ENCODE results near the gene VTI1A. TPM values are rescaled to one million over a fixed set of nuclear protein-coding genes. Genes with fewer than 3 reads are reported as not detected.

Gene VTI1A
- total and polyA plus RNA-seq, 9 of the 15 experiments (the other 6 are each of a cell fraction or from before 2014, with no cell fraction given) = 9.3 to 21.4 (median 16.0) TPM

GRCh38 chr10:112663234-112664125 lies 216.5 kb downstream of the VTI1A start:
- POLR2A ChIA-PET = interaction anchor here (0.5 kb wide), 1 partner anchor 119 kb away, joined by 3 read pairs; no protein-coding TSS in a partner anchor

More at GRCh38 chr10:112663234-112664125, 216.5 kb downstream of the VTI1A start:
- DNase-seq (ENCODE audit: extremely low read depth in 1 of 4, low spot score in 3 of 4) = no peak
- Histone ChIP-seq H3K79me2 (ENCODE audit: control insufficient read depth, insufficient read depth, low read length) (no peaks in the 10 kb centered on the region), H3K9me1 (ENCODE audit: control insufficient read depth, insufficient read depth, low read length) (no peaks in the 10 kb centered on the region), H3K4me3 (no peak overlapping the region), H3K27me3 (ENCODE audit: control insufficient read depth in 2 of 2, insufficient read depth in 2 of 2, low read length in 2 of 2) (no peaks in the 10 kb centered on the region), H3K27ac (ENCODE audit: extremely low read depth, low read depth, low read length) (no peak overlapping the region), H3K36me3 (ENCODE audit: control insufficient read depth, insufficient read depth, low read length) (no peaks in the 10 kb centered on the region), H3K9me3 (replicated peaks; ENCODE audit: control insufficient read depth, insufficient read depth, low read depth, low read length) (no peaks in the 10 kb centered on the region), H3K4me2 (ENCODE audit: insufficient read depth, low read length) (no peak overlapping the region), H4K20me1 (replicated peaks; ENCODE audit: control insufficient read depth, insufficient read depth, low read length) (no peaks in the 10 kb centered on the region), H3K9ac (ENCODE audit: insufficient read depth in 1 of 2, low read depth in 2 of 2, low read length in 2 of 2) (no peak overlapping the region), H3K4me1 (replicated peaks in 1 of 2; ENCODE audit: control insufficient read depth in 2 of 2, insufficient read depth in 2 of 2, low read length in 2 of 2) (no peaks in the 10 kb centered on the region), H2AFZ (ENCODE audit: low read depth, low read length) (no peak overlapping the region)
- TF ChIP-seq HBP1 (CRISPR knock-in tag; IDR thresholded peaks at IDR 0.05) = no peak
- TF ChIP-seq KAT2B (IDR thresholded peaks at IDR 0.05; ENCODE audit: low read depth, low read length) = no peak
- TF ChIP-seq LCOR (CRISPR knock-in tag; IDR thresholded peaks at IDR 0.05) = no peak
- TF ChIP-seq GABPA (tag; conservative IDR thresholded peaks at IDR 0.05; ENCODE audit: low read depth) = no peak
- TF ChIP-seq GABPB1 (CRISPR knock-in tag; IDR thresholded peaks at IDR 0.05) = no peak
- TF ChIP-seq SNAPC5 (CRISPR knock-in tag; IDR thresholded peaks at IDR 0.05) = no peak
- TF ChIP-seq TARDBP (IDR thresholded peaks at IDR 0.05) = no peak
- TF ChIP-seq ZNF224 (CRISPR knock-in tag; IDR thresholded peaks at IDR 0.05) = no peak
- no peak for TF ChIP-seq RAD21 (CRISPR knock-in tag; conservative IDR thresholded peaks at IDR 0.05 in 1 of 2, IDR thresholded peaks at IDR 0.05 in 1 of 2)
- FAIRE-seq = no peak
- CTCF ChIA-PET (ENCODE audit: low intra/inter-chr PET ratio) = no interaction called here
- no TSS peak for BruUV-seq (replicated peaks)
- in situ Hi-C loops (cut with MboI) = no loop called here
- intact Hi-C loops (cut with micrococcal nuclease) = no loop called here
- WGBS (ENCODE audit: insufficient coverage, low coverage, missing lambda C conversion rate) = 43% methylated on average over 6 of the region's 6 CpGs
- no peak for ATAC-seq

Data from K562 (cell line).